Osteoblast (primary cell): Measurements from ENCODE around the gene ABCC3. TPM values are rescaled to one million over a fixed set of nuclear protein-coding genes. Genes with fewer than 3 reads are reported as not detected.

Experiments used
- DNase-seq: peaks from one replicate; pipeline ENCODE4 v3.0.0; 2011; ENCODE audit warnings: low spot score, mixed read lengths; ENCODE audit not compliant: insufficient read length; ENCODE audit errors: missing footprints
- H2AFZ ChIP-seq: 2 replicates; pipeline ENCODE4 v1.6.0; 2011; ENCODE audit warnings: mild to moderate bottlenecking, low read length
- H3K27ac ChIP-seq: 2 replicates; pipeline ENCODE4 v1.5.1; 2011; ENCODE audit warnings: mild to moderate bottlenecking, low read depth, low read length, moderate library complexity
- H3K27me3 ChIP-seq: 2 replicates; pipeline ENCODE4 v1.6.0; 2012; ENCODE audit warnings: mild to moderate bottlenecking, control low read depth, inconsistent platforms, low read length, moderate library complexity; ENCODE audit not compliant: insufficient read depth
- H3K36me3 ChIP-seq: 2 replicates; pipeline ENCODE4 v1.5.1; 2011; ENCODE audit warnings: mild to moderate bottlenecking, low read length, control low read depth, moderate library complexity; ENCODE audit not compliant: insufficient read depth
- H3K4me1 ChIP-seq: 2 replicates; pipeline ENCODE4 v1.5.1; 2011; ENCODE audit warnings: mild to moderate bottlenecking, low read length, control low read depth, moderate library complexity; ENCODE audit not compliant: insufficient read depth
- H3K4me2 ChIP-seq: 2 replicates; pipeline ENCODE4 v1.6.0; 2011; ENCODE audit warnings: mild to moderate bottlenecking, low read length; ENCODE audit not compliant: insufficient read depth
- H3K4me3 ChIP-seq: fragments of 200-600 bp; sonication (generic); 3 replicates; pipeline ENCODE4 v1.5.1; 2012; ENCODE audit warnings: mild to moderate bottlenecking, low read length, inconsistent platforms; ENCODE audit not compliant: insufficient read depth
- H3K79me2 ChIP-seq: 2 replicates; pipeline ENCODE4 v1.6.0; 2012; ENCODE audit warnings: mild to moderate bottlenecking, low read length, control low read depth, inconsistent platforms; ENCODE audit not compliant: insufficient read depth
- H3K9me3 ChIP-seq: 2 replicates; pipeline ENCODE4 v1.5.1; 2011; ENCODE audit warnings: low read depth, low read length, control low read depth
- H4K20me1 ChIP-seq: 2 replicates; pipeline ENCODE4 v1.6.0; 2012; ENCODE audit warnings: mild to moderate bottlenecking, low read length, control low read depth; ENCODE audit not compliant: insufficient read depth
- CTCF ChIP-seq: IDR thresholded peaks from 2 replicates; pipeline ENCODE4 v1.5.1; 2011; ENCODE audit warnings: mild to moderate bottlenecking, low read depth, low read length, moderate library complexity; ENCODE audit errors: extremely low read depth
- total RNA-seq: library from RNA; depleted of rRNA; stranded (reverse); fragments of >200 nt; gene quantifications from 2 replicates; pipeline ENCODE4 v1.2.3, GENCODE V29; 2012

The ABCC3 gene
- total RNA-seq, 1 donor = 28.6 TPM

GRCh38 chr17:50633683-50634082 is 998 bp upstream of the ABCC3 start:
- Histone ChIP-seq H3K27me3 (no peaks in the 10 kb centered on the region), H3K79me2 (peaks cover 3% of the 10 kb centered on the region), H3K4me3 (no peak overlapping the region), H4K20me1 (no peaks in the 10 kb centered on the region), H3K4me1 (peaks cover 53% of the 10 kb centered on the region), H3K9me3 (no peaks in the 10 kb centered on the region), H3K36me3 (no peaks in the 10 kb centered on the region), H3K27ac (no peak overlapping the region), H2AFZ (no peak overlapping the region), H3K4me2 (no peak overlapping the region)
- peak; percentile 54 for DNase-seq
- no peak for TF ChIP-seq CTCF

GRCh38 chr17:50634915-50635731 is 442 bp downstream of the ABCC3 start:
- peak overlapping the region; percentile 75 for H3K4me3 ChIP-seq
- H3K79me2 ChIP-seq = peaks cover 3% of the 10 kb centered on the region
- H3K27ac ChIP-seq = no peak overlapping the region
- H3K36me3 ChIP-seq = no peaks in the 10 kb centered on the region
- DNase-seq = peak; percentile 90
- H3K9me3 ChIP-seq = no peaks in the 10 kb centered on the region
- H3K27me3 ChIP-seq = no peaks in the 10 kb centered on the region
- H2AFZ ChIP-seq = peak overlapping the region; percentile 53
- H3K4me2 ChIP-seq = peak overlapping the region; percentile 84
- no peaks in the 10 kb centered on the region for H4K20me1 ChIP-seq
- peaks cover 67% of the 10 kb centered on the region for H3K4me1 ChIP-seq
- no peak for TF ChIP-seq CTCF

- Histone ChIP-seq H3K36me3 (no peaks in the 10 kb centered on the region), H4K20me1 (no peaks in the 10 kb centered on the region), H3K79me2 (peaks cover 3% of the 10 kb centered on the region), H2AFZ (no peak overlapping the region), H3K4me1 (peaks cover 71% of the 10 kb centered on the region), H3K4me3 (peak overlapping the region; percentile 75), H3K9me3 (no peaks in the 10 kb centered on the region), H3K27ac (no peak overlapping the region), H3K27me3 (no peaks in the 10 kb centered on the region), H3K4me2 (peak overlapping the region; percentile 84)
- no peak for DNase-seq
- no peak for TF ChIP-seq CTCF
These were observed 976 bp downstream of the ABCC3 start for GRCh38 chr17:50635732-50635981.

- no peaks in the 10 kb centered on the region for H3K27me3 ChIP-seq
- H3K4me3 ChIP-seq = no peak overlapping the region
- H3K9me3 ChIP-seq = no peaks in the 10 kb centered on the region
- H3K4me1 ChIP-seq = peaks cover 74% of the 10 kb centered on the region
- no peaks in the 10 kb centered on the region for H4K20me1 ChIP-seq
- DNase-seq = peak; percentile 64
- H3K36me3 ChIP-seq = no peaks in the 10 kb centered on the region
- H3K79me2 ChIP-seq = peaks cover 5% of the 10 kb centered on the region
- peak overlapping the region; percentile 84 for H3K4me2 ChIP-seq
- no peak overlapping the region for H2AFZ ChIP-seq
- TF ChIP-seq CTCF = no peak
- no peak overlapping the region for H3K27ac ChIP-seq
These were observed 1.5 kb downstream of the ABCC3 start for GRCh38 chr17:50635982-50636803.
